ENCODE results near the gene KLF15. TPM values are rescaled to one million over a fixed set of nuclear protein-coding genes. Genes with fewer than 3 reads are reported as not detected.

The KLF15 gene
- total RNA-seq, 4 donors from 2014 or later = 20.6 to 49.2 (median 27.5) TPM

DNA sequence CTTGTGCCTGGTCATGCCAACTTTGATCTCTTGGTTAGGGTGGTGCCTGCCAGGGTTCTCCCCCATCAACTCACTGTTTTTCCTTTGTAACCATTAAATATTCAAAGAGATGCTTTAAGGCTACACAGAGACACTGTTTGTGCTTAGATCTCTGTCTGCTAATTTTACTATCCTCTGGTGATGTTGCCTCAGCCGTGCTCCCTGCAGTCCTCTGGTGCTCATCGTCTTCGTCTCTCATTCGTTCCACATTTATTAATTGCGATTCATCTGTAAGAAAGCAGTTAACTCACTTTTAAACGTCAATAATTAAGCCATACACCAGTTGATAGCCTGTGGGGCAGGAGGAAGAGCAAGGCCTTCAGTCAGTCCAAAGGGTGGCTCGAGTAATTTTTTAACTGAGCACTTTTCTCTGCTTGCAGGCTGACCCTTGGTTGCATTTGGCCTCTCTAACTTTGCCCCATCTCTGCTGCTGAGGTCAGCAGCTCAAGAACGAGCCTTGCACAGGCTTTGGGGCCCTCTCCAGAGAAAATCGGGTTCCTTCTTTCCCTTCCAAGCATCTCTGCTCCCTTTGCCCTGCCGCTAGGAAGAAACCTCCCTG, 62.9 kb downstream of the KLF15 start:
- Histone ChIP-seq H3K4me1 (no peaks in the 10 kb centered on the region), H3K27ac (no peak overlapping the region), H3K4me3 (replicated peaks in 1 of 3) (no peak overlapping the region), H3K27me3 (no peaks in the 10 kb centered on the region), H3K36me3 (no peaks in the 10 kb centered on the region), H3K9me3 (no peaks in the 10 kb centered on the region)
- intact Hi-C loops (cut with DNase I) = no loop called here
- 78 to 83% methylated on average over 10 of the region's 10 CpGs for WGBS, 2 donors
- TF ChIP-seq, protein P1, sequence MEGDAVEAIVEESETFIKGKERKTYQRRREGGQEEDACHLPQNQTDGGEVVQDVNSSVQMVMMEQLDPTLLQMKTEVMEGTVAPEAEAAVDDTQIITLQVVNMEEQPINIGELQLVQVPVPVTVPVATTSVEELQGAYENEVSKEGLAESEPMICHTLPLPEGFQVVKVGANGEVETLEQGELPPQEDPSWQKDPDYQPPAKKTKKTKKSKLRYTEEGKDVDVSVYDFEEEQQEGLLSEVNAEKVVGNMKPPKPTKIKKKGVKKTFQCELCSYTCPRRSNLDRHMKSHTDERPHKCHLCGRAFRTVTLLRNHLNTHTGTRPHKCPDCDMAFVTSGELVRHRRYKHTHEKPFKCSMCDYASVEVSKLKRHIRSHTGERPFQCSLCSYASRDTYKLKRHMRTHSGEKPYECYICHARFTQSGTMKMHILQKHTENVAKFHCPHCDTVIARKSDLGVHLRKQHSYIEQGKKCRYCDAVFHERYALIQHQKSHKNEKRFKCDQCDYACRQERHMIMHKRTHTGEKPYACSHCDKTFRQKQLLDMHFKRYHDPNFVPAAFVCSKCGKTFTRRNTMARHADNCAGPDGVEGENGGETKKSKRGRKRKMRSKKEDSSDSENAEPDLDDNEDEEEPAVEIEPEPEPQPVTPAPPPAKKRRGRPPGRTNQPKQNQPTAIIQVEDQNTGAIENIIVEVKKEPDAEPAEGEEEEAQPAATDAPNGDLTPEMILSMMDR (IDR thresholded peaks at IDR 0.05) = no peak
- TF ChIP-seq POLR2A (IDR thresholded peaks at IDR 0.05) = no peak
- DNase-seq = no peak

DNA sequence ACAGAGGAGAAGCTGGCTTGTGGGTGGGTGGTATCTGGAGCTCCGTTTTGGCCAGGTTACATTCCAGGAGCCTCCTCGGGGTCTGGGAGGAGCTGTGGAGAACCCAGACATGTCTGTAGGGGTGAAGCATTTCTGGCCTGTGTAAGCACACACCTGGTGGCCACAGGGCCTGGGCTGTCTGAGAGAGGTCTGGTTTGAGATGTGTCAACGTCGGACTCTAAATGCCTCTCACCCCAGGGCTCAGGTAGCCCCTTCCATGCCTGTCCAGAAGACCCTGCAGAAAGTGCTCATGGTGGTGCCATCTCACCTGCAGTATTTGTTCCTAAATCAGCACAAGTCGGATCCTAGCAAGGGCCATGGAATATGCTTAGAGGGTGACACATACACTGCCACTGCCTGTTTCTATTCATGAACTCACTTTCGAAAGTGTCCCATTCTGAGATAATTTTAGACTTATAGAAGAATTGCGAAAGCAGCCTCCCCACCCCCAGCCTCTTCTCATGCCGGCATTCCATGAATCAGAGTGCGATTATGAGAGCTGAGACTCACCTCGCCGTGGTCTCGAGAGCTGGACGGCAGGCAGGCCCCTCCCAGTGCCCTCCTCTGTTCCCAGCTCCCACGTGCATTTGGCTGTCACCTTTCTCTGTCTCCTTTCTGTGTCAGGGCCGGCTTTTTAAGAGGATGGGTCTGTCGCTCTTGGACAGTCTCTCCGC, 63.7 kb downstream of the KLF15 start:
- H3K9me3 ChIP-seq = no peaks in the 10 kb centered on the region
- H3K27ac ChIP-seq = no peak overlapping the region
- DNase-seq = peak; percentile 36 to 53
- TF ChIP-seq, protein P1 (IDR thresholded peaks at IDR 0.05) = no peak
- no peak for TF ChIP-seq POLR2A (IDR thresholded peaks at IDR 0.05)
- intact Hi-C loops (cut with DNase I) = no loop called here
- 60 to 62% methylated on average over 17 of the region's 17 CpGs for WGBS, 2 donors
- H3K36me3 ChIP-seq = no peaks in the 10 kb centered on the region
- H3K27me3 ChIP-seq = no peaks in the 10 kb centered on the region
- no peaks in the 10 kb centered on the region for H3K4me1 ChIP-seq
- no peak overlapping the region for H3K4me3 ChIP-seq (replicated peaks in 1 of 3)

Other genes with a start within 250 kb of the KLF15 start
- 10 to 100 TPM in 1 of 4 donors, 1 to 10 TPM in 3; 2.1 to 12.1 (median 6.1) TPM for gene ALDH1L1, start 176.8 kb downstream of the KLF15 start, total RNA-seq
- not detected for gene CFAP100, start 37.5 kb upstream of the KLF15 start, total RNA-seq
- gene ZXDC, start 118.5 kb upstream of the KLF15 start, total RNA-seq = 10 to 100 TPM; 51.5 to 96.8 (median 57.4) TPM
- not detected for gene UROC1, start 160.4 kb upstream of the KLF15 start, total RNA-seq
- under 1 TPM in 2 of 4 donors, not detected in 2; 0.13 to 0.56 TPM for gene CHST13, start 166.7 kb upstream of the KLF15 start, total RNA-seq
- gene C3orf22, start 201.5 kb upstream of the KLF15 start, total RNA-seq = not detected

All from thyroid gland (tissue), 4 donors.